Stimulated activated CD8-positive, alpha-beta memory T cell treated with anti-CD3 and anti-CD28 coated beads, Interleukin-7, amount 100 ng/mL, for 1 hour (primary cell): ENCODE measurements around the gene RBMS1.
"Not testable (repeated sequence)": the region's sequence is repeated elsewhere in the genome, so short reads cannot be mapped to it uniquely, and the experiment has no call there.

Experiments used
- DNase-seq, 2 donors: peaks; one replicate each; pipeline ENCODE4 v3.0.0-alpha.2; 2020; ENCODE audit warnings: low read depth in 2 of 2

Gene RBMS1

GRCh38 chr2:160434254-160434948, 59.2 kb downstream of the RBMS1 start:
- no peak for DNase-seq

- DNase-seq, result no peak
These were observed 60.0 kb downstream of the RBMS1 start for GRCh38 chr2:160433466-160434140.

GRCh38 chr2:160432633-160433032, 61.0 kb downstream of the RBMS1 start:
- DNase-seq, result no peak

GRCh38 chr2:160431441-160431840, 62.2 kb downstream of the RBMS1 start:
- DNase-seq, result no peak

GRCh38 chr2:160430001-160430344, 63.6 kb downstream of the RBMS1 start:
- no peak for DNase-seq

- DNase-seq, result no peak
These were observed 64.2 kb downstream of the RBMS1 start for GRCh38 chr2:160429248-160430000.

- no peak for DNase-seq
These were observed 65.2 kb downstream of the RBMS1 start for GRCh38 chr2:160428405-160428763.

- peak in 1 of 2 donors; percentile 20 for DNase-seq
These were observed 65.8 kb downstream of the RBMS1 start for GRCh38 chr2:160427629-160428404.

GRCh38 chr2:160426604-160427003, 67.0 kb downstream of the RBMS1 start:
- DNase-seq, result no peak

- DNase-seq, result no peak
These were observed 68.0 kb downstream of the RBMS1 start for GRCh38 chr2:160425434-160426151.

- DNase-seq, result no peak
These were observed 70.5 kb downstream of the RBMS1 start for GRCh38 chr2:160423126-160423525.

- DNase-seq, result not testable (repeated sequence)
These were observed 71.7 kb downstream of the RBMS1 start for GRCh38 chr2:160421646-160422501.

GRCh38 chr2:160420711-160421110, 72.9 kb downstream of the RBMS1 start:
- DNase-seq, result no peak

GRCh38 chr2:160419776-160420505, 73.7 kb downstream of the RBMS1 start:
- DNase-seq, result no peak

- no peak for DNase-seq
These were observed 74.8 kb downstream of the RBMS1 start for GRCh38 chr2:160418853-160419252.

- DNase-seq, result no peak
These were observed 75.2 kb downstream of the RBMS1 start for GRCh38 chr2:160418398-160418765.

- DNase-seq, result no peak
These were observed 75.7 kb downstream of the RBMS1 start for GRCh38 chr2:160417745-160418397.

- no peak for DNase-seq
These were observed 77.6 kb downstream of the RBMS1 start for GRCh38 chr2:160415991-160416390.

- no peak for DNase-seq
These were observed 81.7 kb downstream of the RBMS1 start for GRCh38 chr2:160411955-160412354.
